OCI-LY1 (cell line): ENCODE results near the gene PIANP.

ENCODE experiments used
- CTCF ChIP-seq: fragments of 200-600 bp; sonication (generic), shearing (Covaris generic); IDR thresholded peaks from 2 replicates; pipeline ENCODE4 v1.5.1; 2017; ENCODE audit warnings: mild to moderate bottlenecking, antibody characterized with exemption, low read length, moderate library complexity, mixed read lengths
- EZH2 ChIP-seq: fragments of 200-600 bp; sonication (generic), shearing (Covaris generic); IDR thresholded peaks from 2 replicates; pipeline ENCODE4 v1.8.0; 2017; ENCODE audit warnings: borderline replicate concordance, mixed run types, mild to moderate bottlenecking, antibody characterized with exemption, low read length, moderate library complexity, mixed read lengths

GRCh38 chr12:6730169-6730568, 29.6 kb upstream of the PIANP start:
- TF ChIP-seq CTCF (no peak), EZH2 (no peak)
